Endothelial cell of umbilical vein (primary cell): ENCODE results near the gene CCL1. TPM values are rescaled to one million over a fixed set of nuclear protein-coding genes. Genes with fewer than 3 reads are reported as not detected.

ENCODE experiments used
- BruUV-seq: library from RNA; stranded (reverse); fragments of 400-500 nt; replicated peaks from 2 replicates; lab custom pipeline; 2021; lab: Mats Ljungman, UMichigan
- CTCF ChIA-PET: fragments of 300-600, 350-600 bp; sonication (Branson Sonifier 250); formaldehyde crosslinking; loops from one replicate; lab custom pipeline; 2021; ENCODE audit warnings: antibody characterized with exemption, inconsistent platforms; lab: Charles Lee
- POLR2A ChIA-PET: fragments of 300-600, 350-600 bp; sonication (Branson Sonifier 250); formaldehyde crosslinking; loops from one replicate; lab custom pipeline; 2021; ENCODE audit warnings: antibody characterized with exemption, inconsistent platforms; lab: Charles Lee
- DNase-seq: peaks from one replicate; pipeline ENCODE4 v3.0.0-alpha.2; 2011; ENCODE audit warnings: low read depth, low spot score
- FAIRE-seq: peaks from 2 replicates; lab custom pipeline; 2011; peaks lifted over from hg19 to GRCh38; lab: Jason Lieb, UNC
- H2AFZ ChIP-seq: 2 replicates; pipeline ENCODE4 v1.6.0; 2012; ENCODE audit warnings: low read depth, low read length, control low read depth, inconsistent platforms
- H3K27ac ChIP-seq: 2 replicates; pipeline ENCODE4 v1.5.1; 2011; ENCODE audit warnings: low read depth, mild to moderate bottlenecking, control low read depth, low read length, moderate library complexity; ENCODE audit not compliant: insufficient read depth
- H3K27me3 ChIP-seq, 2 experiments: 2 replicates each; pipeline versions ENCODE4 v1.6.0 to v1.6.1; 2011; ENCODE audit warnings: low read length in 2 of 2, mixed read lengths in 1 of 2; ENCODE audit not compliant: control insufficient read depth in 2 of 2, insufficient read depth in 2 of 2
- H3K36me3 ChIP-seq, 2 experiments: 2 replicates in 1 of 2; 3 replicates in 1 of 2; pipeline ENCODE4 v1.5.1; 2011; ENCODE audit warnings: low read length in 2 of 2, mild to moderate bottlenecking in 1 of 2, moderate library complexity in 1 of 2; ENCODE audit not compliant: control insufficient read depth in 2 of 2, insufficient read depth in 2 of 2; ENCODE audit errors: extremely low read depth in 1 of 2
- H3K4me1 ChIP-seq: 3 replicates; pipeline ENCODE4 v1.5.1; 2011; ENCODE audit warnings: mild to moderate bottlenecking, low read length; ENCODE audit not compliant: control insufficient read depth, insufficient read depth; ENCODE audit errors: extremely low read depth
- H3K4me2 ChIP-seq: 2 replicates; pipeline ENCODE4 v1.6.1; 2011; ENCODE audit warnings: low read length, control low read depth, mixed read lengths; ENCODE audit not compliant: insufficient read depth
- H3K4me3 ChIP-seq, 3 experiments: fragments of 200-600 bp in 1 of 3; sonication (generic), shearing (Covaris generic) in 1 of 3; replicated peaks in 1 of 3; 2 replicates each; pipeline ENCODE4 v1.5.1; 2011 to 2016; ENCODE audit warnings: control low read depth in 3 of 3, low read length in 3 of 3, mild to moderate bottlenecking in 2 of 3, inconsistent platforms in 1 of 3, low read depth in 1 of 3, moderate library complexity in 1 of 3; ENCODE audit not compliant: insufficient read depth in 1 of 3
- H3K79me2 ChIP-seq: 2 replicates; pipeline ENCODE4 v1.6.0; 2012; ENCODE audit warnings: low read length, inconsistent platforms; ENCODE audit not compliant: control insufficient read depth, insufficient read depth
- H3K9ac ChIP-seq: replicated peaks from 2 replicates; pipeline ENCODE3; 2011; ENCODE audit warnings: low read length, control low read depth; ENCODE audit not compliant: insufficient read depth; ENCODE audit errors: extremely low read depth
- H3K9me1 ChIP-seq: replicated peaks from 3 replicates; pipeline ENCODE4 v1.6.0; 2011; ENCODE audit warnings: mild to moderate bottlenecking, low read length; ENCODE audit not compliant: control insufficient read depth, insufficient read depth; ENCODE audit errors: extremely low read depth
- H3K9me3 ChIP-seq: replicated peaks from 2 replicates; pipeline ENCODE4 v1.5.1; 2012; ENCODE audit warnings: low read length, inconsistent platforms; ENCODE audit not compliant: control insufficient read depth, insufficient read depth
- H4K20me1 ChIP-seq: replicated peaks from 2 replicates; pipeline ENCODE3; 2011; ENCODE audit warnings: mild to moderate bottlenecking, low read length; ENCODE audit not compliant: control insufficient read depth, insufficient read depth; ENCODE audit errors: extremely low read depth
- CTCF ChIP-seq, 2 donors: IDR thresholded peaks; 1 replicate in 1 of 2; 2 replicates in 1 of 2; pipeline ENCODE4 v1.5.1; 2011; ENCODE audit warnings: low read length in 2 of 2, mild to moderate bottlenecking in 2 of 2, moderate library complexity in 2 of 2, control low read depth in 1 of 2, inconsistent platforms in 1 of 2, low read depth in 1 of 2; ENCODE audit not compliant: insufficient read depth in 1 of 2; ENCODE audit errors: extremely low read depth in 1 of 2
- EZH2 ChIP-seq: IDR thresholded peaks from 2 replicates; pipeline ENCODE4 v1.6.1; 2012; ENCODE audit warnings: borderline replicate concordance, low read depth, mild to moderate bottlenecking, moderate library complexity, low read length, inconsistent platforms; ENCODE audit not compliant: severe bottlenecking
- FOS ChIP-seq: IDR thresholded peaks from 2 replicates; pipeline ENCODE4 v1.6.1; 2011; ENCODE audit warnings: mild to moderate bottlenecking, low read length, moderate library complexity, borderline replicate concordance; ENCODE audit not compliant: insufficient read depth
- GATA2 ChIP-seq: IDR thresholded peaks from 2 replicates; pipeline ENCODE4 v1.7.0; 2011; ENCODE audit warnings: low read depth, mild to moderate bottlenecking, moderate library complexity, mixed read lengths, low read length; ENCODE audit not compliant: insufficient read length, insufficient read depth
- JUN ChIP-seq: IDR thresholded peaks from 2 replicates; pipeline ENCODE4 v1.6.1; 2011; ENCODE audit warnings: borderline replicate concordance, low read depth; ENCODE audit not compliant: insufficient read length, insufficient read depth
- MYC ChIP-seq: IDR thresholded peaks from one replicate; pipeline ENCODE4 v1.6.1; 2011; ENCODE audit warnings: mild to moderate bottlenecking, low read depth, low read length
- POLR2A ChIP-seq: IDR thresholded peaks from 2 replicates; pipeline ENCODE4 v1.6.1; 2012; ENCODE audit warnings: low read depth, mild to moderate bottlenecking, control low read depth, low read length
- POLR2AphosphoS5 ChIP-seq: IDR thresholded peaks from 2 replicates; pipeline ENCODE4 v1.6.1; 2012; ENCODE audit warnings: low read depth, mild to moderate bottlenecking, control low read depth, low read length, moderate library complexity; ENCODE audit not compliant: insufficient read depth
- dilution Hi-C: fragments of 300-500 bp; cut with MboI; formaldehyde crosslinking; loops from one replicate; pipeline ENCODE4 v1.15.0; 2019; ENCODE audit warnings: low sequenced_read_pairs; ENCODE audit not compliant: extremely low pct_ligation_motif_present
- intact Hi-C: fragments of 100-400 bp; cut with micrococcal nuclease; formaldehyde crosslinking; loops from one replicate; pipeline ENCODE4 v1.10.0; 2022
- polyA plus RNA-seq, 4 experiments: library from polyadenylated mRNA; depleted of rRNA in 3 of 4; stranded (reverse) in 3 of 4; unstranded in 1 of 4; fragments of >200 nt; gene quantifications; 2 replicates each; pipeline versions ENCODE4 v1.2.1 to v1.2.3, GENCODE V29; 2011 to 2012; ENCODE audit warnings: missing spikeins in 1 of 4
- total RNA-seq: library from RNA; stranded (reverse); gene quantifications from 2 replicates; pipeline ENCODE4 v1.2.3, GENCODE V29; 2021
- TF ChIP-seq, protein P1 (sequence below): IDR thresholded peaks from 2 replicates; pipeline ENCODE4 v1.6.1; 2011; ENCODE audit not compliant: insufficient read depth, insufficient read length

Gene CCL1
- total and polyA plus RNA-seq, 2 donors (not counting 3 experiments of a cell fraction or from before 2014, with no cell fraction given) = not detected

GRCh38 chr17:34368196-34368945 is 5.3 kb upstream of the CCL1 start:
- intact Hi-C loops = no loop called here
- H3K36me3 ChIP-seq = no peaks in the 10 kb centered on the region
- no peak overlapping the region for H3K9ac ChIP-seq
- ChIA-PET POLR2A (no interaction called here), CTCF (interaction anchor here (0.8 to 2.6 kb wide), 5 partner anchors 14 to 197 kb away, joined by 3 to 7 read pairs (median 5); no protein-coding TSS in a partner anchor)
- H3K9me1 ChIP-seq = no peaks in the 10 kb centered on the region
- dilution Hi-C loops = no loop called here
- no peak overlapping the region for H3K27ac ChIP-seq
- H3K4me3 ChIP-seq = no peak overlapping the region
- no peak for TF ChIP-seq GATA2
- TF ChIP-seq FOS = no peak
- TF ChIP-seq EZH2 = no peak
- no peak for TF ChIP-seq POLR2AphosphoS5
- no peak for TF ChIP-seq POLR2A
- TF ChIP-seq, protein P1, sequence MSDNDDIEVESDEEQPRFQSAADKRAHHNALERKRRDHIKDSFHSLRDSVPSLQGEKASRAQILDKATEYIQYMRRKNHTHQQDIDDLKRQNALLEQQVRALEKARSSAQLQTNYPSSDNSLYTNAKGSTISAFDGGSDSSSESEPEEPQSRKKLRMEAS = no peak
- no peak for TF ChIP-seq CTCF (IDR thresholded peaks at IDR 0.05; ENCODE audit: extremely low read depth in 1 of 2, insufficient read depth in 1 of 2, low read depth in 1 of 2, low read length in 2 of 2)
- no peak for TF ChIP-seq MYC
- TF ChIP-seq JUN = no peak
- H3K79me2 ChIP-seq = no peaks in the 10 kb centered on the region
- H3K9me3 ChIP-seq = no peaks in the 10 kb centered on the region
- H4K20me1 ChIP-seq = no peaks in the 10 kb centered on the region
- no peak overlapping the region for H3K4me2 ChIP-seq
- BruUV-seq = no TSS peak
- FAIRE-seq (no peak), DNase-seq (no peak)
- H3K4me1 ChIP-seq = peaks cover 8% of the 10 kb centered on the region
- H3K27me3 ChIP-seq = peaks cover 0 to 2% of the 10 kb centered on the region in 2 experiments
- no peak overlapping the region for H2AFZ ChIP-seq
